ENCODE data around the gene NXPH1.

GRCh38 chr7:8443576-8444467 lies 10.4 kb downstream of the NXPH1 start:
- TF ChIP-seq CTCF (IDR thresholded peaks at IDR 0.05) (no peak), POLR2A (IDR thresholded peaks at IDR 0.05) (no peak)
